ENCODE data around the gene ABHD11.

DNA sequence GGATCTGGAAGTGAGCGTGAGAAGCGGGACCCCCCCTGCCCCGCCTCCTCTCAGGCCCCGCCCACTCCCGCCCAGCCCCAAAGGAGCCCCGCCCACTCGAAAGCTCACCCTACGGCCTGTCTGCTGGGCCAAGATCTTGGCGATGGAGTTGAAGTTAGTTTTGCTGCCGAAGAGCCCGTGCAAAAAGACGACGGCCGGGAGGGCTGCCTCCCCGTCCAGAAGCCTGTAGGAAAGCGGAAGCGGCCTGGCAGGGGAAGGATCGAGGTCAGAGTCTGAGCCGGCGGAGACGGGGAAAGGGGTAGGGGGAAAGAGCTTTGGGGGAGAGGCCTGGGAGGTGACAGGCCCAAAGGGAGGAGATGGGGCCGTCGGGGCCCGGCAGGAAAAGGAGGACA, 386 bp downstream of the ABHD11 start:
- no peak for TF ChIP-seq EZH2 (IDR thresholded peaks at IDR 0.05; ENCODE audit: low read depth, unreplicated experiment)
- no peak for TF ChIP-seq REST (IDR thresholded peaks at IDR 0.05; ENCODE audit: unreplicated experiment)
- no peak for TF ChIP-seq CTCF (conservative IDR thresholded peaks at IDR 0.05; ENCODE audit: low read depth in 2 of 2)
- no peak for TF ChIP-seq POLR2AphosphoS5 (IDR thresholded peaks at IDR 0.05; ENCODE audit: low read depth)
- TF ChIP-seq EZH2phosphoT487 (IDR thresholded peaks at IDR 0.05; ENCODE audit: unreplicated experiment), result no peak
- TF ChIP-seq JUNB (IDR thresholded peaks at IDR 0.05; ENCODE audit: unreplicated experiment), result no peak
- TF ChIP-seq ZNF462 (CRISPR knock-in tag; IDR thresholded peaks at IDR 0.05), result no peak
- TF ChIP-seq ETS1 (IDR thresholded peaks at IDR 0.05), result no peak
- no peak for TF ChIP-seq ZNF114 (CRISPR knock-in tag; IDR thresholded peaks at IDR 0.05)

Measured in GM23338 (cell line).